Hepatocyte (in vitro differentiated cells): ENCODE measurements around the gene SOAT2.

ENCODE experiments used
- EZH2 ChIP-seq: fragments of 200-600 bp; sonication (generic); IDR thresholded peaks from 2 replicates; pipeline ENCODE4 v1.6.1; 2016; ENCODE audit warnings: antibody characterized with exemption, mild to moderate bottlenecking, borderline replicate concordance
- EZH2phosphoT487 ChIP-seq: fragments of 200-600 bp; sonication (generic); IDR thresholded peaks from one replicate; pipeline ENCODE4 v1.6.1; 2018; ENCODE audit warnings: antibody characterized with exemption, mild to moderate bottlenecking, low read depth, moderate library complexity; ENCODE audit not compliant: unreplicated experiment, severe bottlenecking
- TF ChIP-seq, protein P1 (sequence below): fragments of 200-600 bp; sonication (generic); IDR thresholded peaks from 2 replicates; pipeline ENCODE4 v1.5.1; 2016; ENCODE audit warnings: antibody characterized with exemption, mild to moderate bottlenecking; ENCODE audit not compliant: poor library complexity

- TF ChIP-seq, protein P1, sequence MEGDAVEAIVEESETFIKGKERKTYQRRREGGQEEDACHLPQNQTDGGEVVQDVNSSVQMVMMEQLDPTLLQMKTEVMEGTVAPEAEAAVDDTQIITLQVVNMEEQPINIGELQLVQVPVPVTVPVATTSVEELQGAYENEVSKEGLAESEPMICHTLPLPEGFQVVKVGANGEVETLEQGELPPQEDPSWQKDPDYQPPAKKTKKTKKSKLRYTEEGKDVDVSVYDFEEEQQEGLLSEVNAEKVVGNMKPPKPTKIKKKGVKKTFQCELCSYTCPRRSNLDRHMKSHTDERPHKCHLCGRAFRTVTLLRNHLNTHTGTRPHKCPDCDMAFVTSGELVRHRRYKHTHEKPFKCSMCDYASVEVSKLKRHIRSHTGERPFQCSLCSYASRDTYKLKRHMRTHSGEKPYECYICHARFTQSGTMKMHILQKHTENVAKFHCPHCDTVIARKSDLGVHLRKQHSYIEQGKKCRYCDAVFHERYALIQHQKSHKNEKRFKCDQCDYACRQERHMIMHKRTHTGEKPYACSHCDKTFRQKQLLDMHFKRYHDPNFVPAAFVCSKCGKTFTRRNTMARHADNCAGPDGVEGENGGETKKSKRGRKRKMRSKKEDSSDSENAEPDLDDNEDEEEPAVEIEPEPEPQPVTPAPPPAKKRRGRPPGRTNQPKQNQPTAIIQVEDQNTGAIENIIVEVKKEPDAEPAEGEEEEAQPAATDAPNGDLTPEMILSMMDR = no peak
- no peak for TF ChIP-seq EZH2
- TF ChIP-seq EZH2phosphoT487 = no peak
Observed at GRCh38 chr12:53145383-53146260, 42.3 kb downstream of the SOAT2 start.
